WERI-Rb-1 (cell line): ENCODE data around the gene GALE.

Source experiments
- DNase-seq: peaks from one replicate; pipeline ENCODE4 v3.0.0-alpha.2; 2020
- H3K27ac ChIP-seq: fragments of 250-450 bp; sonication (Bioruptor Pico); 2 replicates; pipeline ENCODE4 v1.5.1; 2020; ENCODE audit warnings: mild to moderate bottlenecking, moderate library complexity
- H3K27me3 ChIP-seq: fragments of 250-450 bp; sonication (Bioruptor Pico); 2 replicates; pipeline ENCODE4 v1.5.1; 2021; ENCODE audit warnings: mild to moderate bottlenecking, low read depth, moderate library complexity; ENCODE audit not compliant: insufficient read depth, severe bottlenecking
- H3K36me3 ChIP-seq: fragments of 250-450 bp; sonication (Bioruptor Pico); 2 replicates; pipeline ENCODE4 v1.5.1; 2020; ENCODE audit warnings: mild to moderate bottlenecking, moderate library complexity
- H3K4me3 ChIP-seq: 2 replicates; pipeline ENCODE4 v1.5.1; 2011; ENCODE audit warnings: low read depth, mild to moderate bottlenecking, control low read depth, low read length
- H3K9me3 ChIP-seq: fragments of 250-450 bp; sonication (Bioruptor Pico); 2 replicates; pipeline ENCODE4 v1.5.1; 2021; ENCODE audit warnings: mild to moderate bottlenecking, moderate library complexity; ENCODE audit not compliant: severe bottlenecking
- CTCF ChIP-seq: IDR thresholded peaks from 2 replicates; pipeline ENCODE4 v1.5.1; 2011; ENCODE audit warnings: low read depth, mild to moderate bottlenecking, control low read depth, inconsistent platforms, low read length

The GALE gene

DNA sequence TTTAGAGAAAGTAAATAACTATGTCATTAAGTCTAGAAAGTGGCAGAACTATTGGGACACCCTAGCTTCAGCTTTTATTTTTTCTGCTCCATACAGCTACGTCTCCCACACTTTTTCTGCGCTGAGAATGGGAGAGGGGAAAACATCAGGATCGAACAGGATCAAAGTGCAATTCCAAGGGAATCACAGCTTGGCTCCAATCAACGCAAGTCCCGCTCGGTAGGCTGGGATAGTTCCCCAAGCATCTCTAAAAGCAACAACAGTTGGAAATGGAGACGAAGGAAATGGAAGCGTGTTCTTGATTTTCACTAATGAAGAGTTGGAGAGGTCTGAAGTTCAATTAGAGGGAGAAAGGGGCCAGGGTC, 24.1 kb upstream of the GALE start:
- Histone ChIP-seq H3K9me3 (no peaks in the 10 kb centered on the region), H3K36me3 (no peaks in the 10 kb centered on the region; the same call in 1 of the 2 replicates), H3K27ac (peak overlapping the region; percentile 90), H3K27me3 (no peaks in the 10 kb centered on the region), H3K4me3 (peak overlapping the region; percentile 98)
- TF ChIP-seq CTCF = no peak
- DNase-seq = no peak

- DNase-seq = no peak
- Histone ChIP-seq H3K4me3 (no peak overlapping the region), H3K27me3 (no peaks in the 10 kb centered on the region), H3K27ac (no peak overlapping the region), H3K9me3 (no peaks in the 10 kb centered on the region), H3K36me3 (no peaks in the 10 kb centered on the region; the same call in 1 of the 2 replicates)
- no peak for TF ChIP-seq CTCF
Measured at GRCh38 chr1:23823767-23824166, 23.2 kb upstream of the GALE start.

GRCh38 chr1:23817633-23818032, 17.1 kb upstream of the GALE start:
- no peaks in the 10 kb centered on the region for H3K36me3 ChIP-seq
- no peak for DNase-seq
- no peaks in the 10 kb centered on the region for H3K27me3 ChIP-seq
- TF ChIP-seq CTCF = no peak
- no peak overlapping the region for H3K27ac ChIP-seq
- no peaks in the 10 kb centered on the region for H3K9me3 ChIP-seq
- no peak overlapping the region for H3K4me3 ChIP-seq

DNA sequence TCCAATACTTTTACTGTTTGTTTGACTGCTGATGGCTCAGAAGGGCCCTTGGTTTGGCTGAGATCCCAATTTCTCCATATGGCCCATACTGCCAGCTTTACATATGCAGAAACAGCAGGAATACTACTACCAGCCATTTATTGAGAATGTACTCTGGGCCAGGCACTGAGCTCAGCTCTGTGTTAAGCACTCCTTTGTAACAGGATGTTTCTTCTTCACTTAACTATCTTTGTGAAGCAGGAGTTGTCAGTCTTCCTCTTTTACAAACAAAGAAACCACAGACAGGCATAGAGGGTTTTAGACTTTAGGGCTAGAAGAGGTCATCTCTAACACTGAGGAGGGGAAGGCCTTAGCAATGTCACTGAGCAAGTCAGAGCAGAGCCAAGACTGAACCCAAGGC, 16.4 kb upstream of the GALE start:
- Histone ChIP-seq H3K27ac (no peak overlapping the region), H3K36me3 (no peaks in the 10 kb centered on the region), H3K9me3 (no peaks in the 10 kb centered on the region), H3K27me3 (no peaks in the 10 kb centered on the region), H3K4me3 (no peak overlapping the region)
- no peak for TF ChIP-seq CTCF
- no peak for DNase-seq

DNA sequence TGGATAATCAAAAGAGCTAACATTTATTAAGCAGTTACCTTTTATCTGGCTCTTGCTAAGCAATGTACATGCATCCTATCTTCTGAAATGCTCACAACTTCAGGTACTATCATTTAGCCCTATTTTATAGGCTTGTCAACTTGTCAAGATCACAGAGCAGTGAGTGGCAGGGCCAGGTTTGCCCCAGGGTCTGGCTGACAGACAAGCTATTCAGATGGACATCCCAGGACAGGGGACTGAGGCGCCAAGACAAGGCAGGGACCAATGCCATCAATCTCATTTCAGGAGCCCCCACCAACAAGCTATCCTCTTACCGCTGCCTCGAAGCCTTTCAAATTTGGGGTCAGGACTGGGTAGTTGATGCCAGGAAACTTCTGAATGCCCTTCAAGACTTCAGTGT, 15.8 kb upstream of the GALE start:
- H3K36me3 ChIP-seq = no peaks in the 10 kb centered on the region
- H3K27me3 ChIP-seq = no peaks in the 10 kb centered on the region
- H3K27ac ChIP-seq = no peak overlapping the region
- DNase-seq = no peak
- TF ChIP-seq CTCF = no peak
- no peaks in the 10 kb centered on the region for H3K9me3 ChIP-seq
- H3K4me3 ChIP-seq = no peak overlapping the region

GRCh38 chr1:23814016-23814415, 13.5 kb upstream of the GALE start:
- no peak for TF ChIP-seq CTCF
- Histone ChIP-seq H3K36me3 (no peaks in the 10 kb centered on the region), H3K9me3 (no peaks in the 10 kb centered on the region), H3K4me3 (no peak overlapping the region), H3K27ac (no peak overlapping the region), H3K27me3 (no peaks in the 10 kb centered on the region)
- no peak for DNase-seq
